GM18520 (cell line): ENCODE results near the gene WSCD2.

Experiments used
- ATAC-seq: cut with Tn5 transposase; IDR thresholded peaks from one replicate; pipeline ENCODE4 v1.9.1; 2021; ENCODE audit not compliant: unreplicated experiment

Gene WSCD2

GRCh38 chr12:108297895-108298760 is 169.0 kb downstream of the WSCD2 start:
- no peak for ATAC-seq

- no peak for ATAC-seq
Observed at GRCh38 chr12:108298761-108299275, 169.7 kb downstream of the WSCD2 start.

- ATAC-seq: no peak
Observed at GRCh38 chr12:108299516-108299915, 170.4 kb downstream of the WSCD2 start.
